ENCODE measurements around the gene OR5A2.
"Not testable (repeated sequence)": the region's sequence is repeated elsewhere in the genome, so short reads cannot be mapped to it uniquely, and the experiment has no call there.

The OR5A2 gene

GRCh38 chr11:59416613-59417012 is 9.6 kb downstream of the OR5A2 start:
- Mint-ChIP-seq H3K4me1 (peaks cover 20% of the 10 kb centered on the region), H3K4me3 (no peak overlapping the region), H3K27me3 (no peaks in the 10 kb centered on the region), H3K9me3 (peaks cover 3% of the 10 kb centered on the region), H3K36me3 (no peaks in the 10 kb centered on the region), H3K27ac (peak overlapping the region; percentile 4)
- ATAC-seq = no peak

DNA sequence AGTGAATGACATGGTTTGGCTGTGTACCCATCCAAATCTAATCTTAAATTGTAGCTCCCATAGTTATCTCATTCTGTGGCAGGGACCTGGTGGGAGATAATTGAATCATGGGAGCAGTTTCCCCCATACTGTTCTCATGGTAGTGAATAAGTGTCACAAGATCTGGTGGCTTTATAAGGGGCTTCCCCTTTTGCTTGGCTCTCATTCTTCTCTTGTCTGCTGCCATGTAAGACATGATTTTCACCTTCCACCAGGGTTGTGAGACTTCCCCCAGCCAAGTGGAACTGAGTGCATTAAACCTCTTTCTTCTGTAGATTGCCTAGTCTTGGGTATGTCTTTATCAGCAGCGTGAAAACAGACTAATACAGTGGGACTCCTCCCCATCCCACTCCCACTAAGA is 11.1 kb downstream of the OR5A2 start:
- Mint-ChIP-seq H3K4me1 (peaks cover 20% of the 10 kb centered on the region), H3K9me3 (peaks cover 6% of the 10 kb centered on the region), H3K36me3 (peaks cover 5% of the 10 kb centered on the region), H3K27ac (no peak overlapping the region), H3K27me3 (no peaks in the 10 kb centered on the region), H3K4me3 (no peak overlapping the region)
- ATAC-seq = no peak

DNA sequence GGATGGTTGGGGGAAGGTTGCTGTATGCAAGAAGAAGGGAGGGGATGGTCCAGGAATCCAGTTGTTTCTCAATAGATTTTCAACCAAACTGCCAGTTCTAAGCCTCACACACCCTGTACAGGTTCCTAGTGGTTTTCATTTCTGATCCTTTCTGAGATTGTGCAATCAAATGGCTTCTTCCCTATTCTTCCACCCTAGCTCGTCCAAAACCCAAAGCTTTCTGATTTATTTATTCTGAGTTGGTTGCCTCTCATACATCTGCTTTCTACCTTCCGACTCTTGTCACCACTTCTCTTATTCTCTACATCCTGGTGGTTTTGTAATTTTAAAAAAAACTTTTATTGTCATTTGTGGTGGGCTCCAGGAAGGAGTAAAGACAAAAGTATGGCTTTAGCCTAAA is 12.6 kb downstream of the OR5A2 start:
- peaks cover 6% of the 10 kb centered on the region for H3K9me3 Mint-ChIP-seq
- H3K27me3 Mint-ChIP-seq = no peaks in the 10 kb centered on the region
- H3K4me3 Mint-ChIP-seq = no peak overlapping the region
- H3K27ac Mint-ChIP-seq = no peak overlapping the region
- no peak for ATAC-seq
- H3K4me1 Mint-ChIP-seq = peaks cover 20% of the 10 kb centered on the region
- peaks cover 6% of the 10 kb centered on the region for H3K36me3 Mint-ChIP-seq

- Mint-ChIP-seq H3K36me3 (peaks cover 7% of the 10 kb centered on the region), H3K4me3 (no peak overlapping the region), H3K27me3 (no peaks in the 10 kb centered on the region), H3K27ac (no peak overlapping the region), H3K9me3 (peaks cover 7% of the 10 kb centered on the region), H3K4me1 (no peaks in the 10 kb centered on the region)
- no peak for ATAC-seq
Measured at GRCh38 chr11:59403546-59403945, 22.7 kb downstream of the OR5A2 start.

DNA sequence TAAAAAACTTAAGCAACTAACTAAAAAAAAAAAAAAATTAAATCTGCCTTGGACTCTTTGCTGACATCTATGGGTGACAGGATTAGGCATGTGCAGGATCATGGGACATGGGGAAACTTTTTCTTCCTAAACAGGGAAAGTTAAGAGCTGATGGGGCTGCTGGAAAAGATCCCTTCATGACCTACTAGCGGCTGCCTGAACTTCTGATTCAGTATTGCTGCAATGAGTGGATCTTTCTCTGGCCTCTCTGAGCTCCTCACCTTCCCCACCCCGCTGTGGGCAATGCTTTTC is 25.0 kb downstream of the OR5A2 start:
- Mint-ChIP-seq H3K27ac (no peak overlapping the region), H3K36me3 (peaks cover 7% of the 10 kb centered on the region), H3K27me3 (no peaks in the 10 kb centered on the region), H3K9me3 (peaks cover 7% of the 10 kb centered on the region), H3K4me3 (no peak overlapping the region), H3K4me1 (no peaks in the 10 kb centered on the region)
- ATAC-seq = no peak

DNA sequence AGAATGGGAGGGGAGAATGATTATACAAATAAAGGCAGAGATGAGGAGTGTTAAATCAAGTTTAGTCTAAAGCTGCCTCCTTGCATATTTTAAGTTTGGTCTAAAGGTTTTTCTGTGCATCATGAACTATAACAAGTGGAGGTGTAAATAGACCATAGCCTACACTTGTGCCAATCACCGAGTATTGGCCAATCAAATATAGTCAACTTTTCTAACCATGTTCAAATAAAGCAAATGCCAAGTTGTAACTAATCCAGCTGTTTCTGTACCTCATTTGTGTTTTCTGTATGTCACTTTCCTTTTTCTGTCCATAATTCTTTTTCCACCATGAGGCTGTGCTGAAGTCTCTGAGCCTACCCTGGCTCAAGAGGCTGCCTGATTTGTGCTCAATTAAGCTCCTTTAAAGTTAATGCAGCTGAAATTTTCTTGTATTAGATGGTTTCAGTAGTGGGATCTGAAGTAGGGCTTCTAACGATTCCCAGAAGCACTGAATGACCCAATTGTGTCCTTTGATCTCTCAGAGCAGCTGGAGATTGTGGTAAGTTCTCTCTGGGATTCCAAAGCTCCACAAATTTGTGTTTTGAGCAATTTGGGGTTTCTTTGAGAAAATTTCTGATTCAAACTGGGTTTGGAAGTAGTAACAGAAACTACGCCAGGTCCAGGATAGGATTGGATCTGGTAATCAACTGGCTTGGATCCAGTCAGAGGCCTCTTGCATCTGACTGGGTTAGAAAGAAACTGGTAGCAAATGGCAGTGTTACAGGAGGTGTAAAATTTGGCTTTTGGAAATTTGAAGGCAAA is 25.6 kb downstream of the OR5A2 start:
- H3K27ac Mint-ChIP-seq = no peak overlapping the region
- H3K36me3 Mint-ChIP-seq = peaks cover 7% of the 10 kb centered on the region
- no peak for ATAC-seq
- no peaks in the 10 kb centered on the region for H3K4me1 Mint-ChIP-seq
- H3K27me3 Mint-ChIP-seq = no peaks in the 10 kb centered on the region
- H3K4me3 Mint-ChIP-seq = no peak overlapping the region
- peaks cover 3% of the 10 kb centered on the region for H3K9me3 Mint-ChIP-seq

GRCh38 chr11:59394186-59394585 is 32.0 kb downstream of the OR5A2 start:
- Mint-ChIP-seq H3K9me3 (no peaks in the 10 kb centered on the region), H3K36me3 (no peaks in the 10 kb centered on the region), H3K4me3 (no peak overlapping the region), H3K4me1 (no peaks in the 10 kb centered on the region), H3K27ac (no peak overlapping the region), H3K27me3 (no peaks in the 10 kb centered on the region)
- no peak for ATAC-seq

GRCh38 chr11:59380263-59381059 is 45.8 kb downstream of the OR5A2 start:
- peaks cover 15% of the 10 kb centered on the region for H3K4me1 Mint-ChIP-seq
- peak; percentile 81 for ATAC-seq
- no peaks in the 10 kb centered on the region for H3K27me3 Mint-ChIP-seq
- H3K9me3 Mint-ChIP-seq = peaks cover 3% of the 10 kb centered on the region
- H3K36me3 Mint-ChIP-seq = no peaks in the 10 kb centered on the region
- peak overlapping the region; percentile 18 for H3K27ac Mint-ChIP-seq
- H3K4me3 Mint-ChIP-seq = peak overlapping the region; percentile 1

- peaks cover 22% of the 10 kb centered on the region for H3K4me1 Mint-ChIP-seq
- peaks cover 11% of the 10 kb centered on the region for H3K36me3 Mint-ChIP-seq
- not testable (repeated sequence) for H3K9me3 Mint-ChIP-seq, H3K4me3 Mint-ChIP-seq, H3K27ac Mint-ChIP-seq, ATAC-seq, H3K27me3 Mint-ChIP-seq
Measured at GRCh38 chr11:59372324-59372723, 53.9 kb downstream of the OR5A2 start.

- H3K4me3 Mint-ChIP-seq = no peak overlapping the region
- H3K27me3 Mint-ChIP-seq = no peaks in the 10 kb centered on the region
- ATAC-seq = peak; percentile 73
- no peaks in the 10 kb centered on the region for H3K9me3 Mint-ChIP-seq
- peaks cover 5% of the 10 kb centered on the region for H3K36me3 Mint-ChIP-seq
- H3K4me1 Mint-ChIP-seq = peaks cover 22% of the 10 kb centered on the region
- peak overlapping the region; percentile 32 for H3K27ac Mint-ChIP-seq
Measured at GRCh38 chr11:59368238-59369022, 57.8 kb downstream of the OR5A2 start.

All from stimulated activated memory B cell treated with anti-CD40 and anti-IgM and Interleukin-4, amounts not matched to agents 10 μg/mL and 1 μg/mL and 100 μg/mL, for 72 hours (primary cell).